B cell (primary cell): Measurements from ENCODE around the gene PPP1R12C.

Source experiments
- EZH2 ChIP-seq: IDR thresholded peaks from 2 replicates; pipeline ENCODE4 v1.6.1; 2012; ENCODE audit warnings: borderline replicate concordance, low read depth, mild to moderate bottlenecking, moderate library complexity, low read length; ENCODE audit not compliant: insufficient read depth, poor library complexity, severe bottlenecking
- TF ChIP-seq, protein P1 (sequence below): fragments of 200-600 bp; IDR thresholded peaks from one replicate; pipeline ENCODE4 v1.8.0; 2022; ENCODE audit warnings: antibody characterized with exemption, mild to moderate bottlenecking

DNA sequence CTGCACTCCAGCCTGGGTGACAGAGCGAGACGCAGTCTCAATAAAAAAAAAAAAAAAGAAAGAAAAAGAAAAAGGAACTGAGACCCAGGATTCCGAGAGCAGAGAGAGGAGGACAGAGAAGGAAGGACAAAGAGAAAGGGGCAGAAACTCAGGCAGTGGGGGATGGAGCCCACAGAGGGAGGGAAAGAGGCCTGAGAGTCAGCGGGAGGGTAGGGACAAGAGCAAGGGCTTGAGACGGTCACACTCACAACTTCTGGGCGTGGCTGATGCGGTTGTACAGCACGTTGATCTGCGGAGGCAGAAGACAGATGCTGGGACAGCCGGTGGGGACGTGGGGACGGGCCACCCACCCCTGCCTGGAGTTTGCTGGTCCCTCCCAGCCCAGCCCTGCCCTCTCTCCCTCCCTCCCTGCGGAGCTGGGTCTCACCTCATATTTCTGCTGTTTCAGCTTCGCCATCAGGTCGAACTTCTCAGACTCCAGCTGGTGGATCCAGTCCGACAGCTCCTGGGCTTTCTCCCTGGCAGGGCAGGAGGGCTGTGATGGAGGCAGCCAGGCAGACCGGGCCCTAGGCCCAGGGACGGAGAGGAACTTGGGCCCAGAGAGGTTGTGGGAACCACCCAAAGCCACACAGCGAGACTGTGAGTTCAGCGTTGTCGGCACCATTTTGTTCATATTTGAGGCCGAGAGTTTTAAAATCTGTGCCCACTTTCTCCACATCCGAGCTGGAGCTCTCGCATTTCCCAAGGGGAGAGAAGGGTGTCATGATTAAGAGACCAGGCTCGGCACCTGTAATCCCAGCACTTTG, 16.4 kb upstream of the PPP1R12C start:
- TF ChIP-seq, protein P1, sequence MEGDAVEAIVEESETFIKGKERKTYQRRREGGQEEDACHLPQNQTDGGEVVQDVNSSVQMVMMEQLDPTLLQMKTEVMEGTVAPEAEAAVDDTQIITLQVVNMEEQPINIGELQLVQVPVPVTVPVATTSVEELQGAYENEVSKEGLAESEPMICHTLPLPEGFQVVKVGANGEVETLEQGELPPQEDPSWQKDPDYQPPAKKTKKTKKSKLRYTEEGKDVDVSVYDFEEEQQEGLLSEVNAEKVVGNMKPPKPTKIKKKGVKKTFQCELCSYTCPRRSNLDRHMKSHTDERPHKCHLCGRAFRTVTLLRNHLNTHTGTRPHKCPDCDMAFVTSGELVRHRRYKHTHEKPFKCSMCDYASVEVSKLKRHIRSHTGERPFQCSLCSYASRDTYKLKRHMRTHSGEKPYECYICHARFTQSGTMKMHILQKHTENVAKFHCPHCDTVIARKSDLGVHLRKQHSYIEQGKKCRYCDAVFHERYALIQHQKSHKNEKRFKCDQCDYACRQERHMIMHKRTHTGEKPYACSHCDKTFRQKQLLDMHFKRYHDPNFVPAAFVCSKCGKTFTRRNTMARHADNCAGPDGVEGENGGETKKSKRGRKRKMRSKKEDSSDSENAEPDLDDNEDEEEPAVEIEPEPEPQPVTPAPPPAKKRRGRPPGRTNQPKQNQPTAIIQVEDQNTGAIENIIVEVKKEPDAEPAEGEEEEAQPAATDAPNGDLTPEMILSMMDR = no peak
- TF ChIP-seq EZH2 = no peak
